Retinal pigment epithelial cell (primary cell): ENCODE results near the gene USP24.

Experiments used
- DNase-seq: peaks from one replicate; pipeline ENCODE4 v3.0.0-alpha.2; 2010; ENCODE audit warnings: low read depth
- H3K4me3 ChIP-seq: 2 replicates; pipeline ENCODE4 v1.5.1; 2011; ENCODE audit warnings: mild to moderate bottlenecking, low read length, control low read depth, moderate library complexity
- CTCF ChIP-seq: conservative IDR thresholded peaks from 2 replicates; pipeline ENCODE4 v1.5.1; 2011; ENCODE audit warnings: low read depth, low read length, control low read depth, inconsistent platforms

USP24 gene

GRCh38 chr1:55057956-55058298, 157.2 kb downstream of the USP24 start:
- TF ChIP-seq CTCF, result no peak
- no peak for DNase-seq
- H3K4me3 ChIP-seq, result no peak overlapping the region

- no peak for DNase-seq
- no peak overlapping the region for H3K4me3 ChIP-seq
- TF ChIP-seq CTCF, result no peak
Observed at GRCh38 chr1:55057270-55057955, 157.8 kb downstream of the USP24 start.

- no peak for DNase-seq
- TF ChIP-seq CTCF, result no peak
- no peak overlapping the region for H3K4me3 ChIP-seq
Observed at GRCh38 chr1:55056632-55056992, 158.6 kb downstream of the USP24 start.

GRCh38 chr1:55055951-55056631, 159.1 kb downstream of the USP24 start:
- no peak for TF ChIP-seq CTCF
- no peak for DNase-seq
- H3K4me3 ChIP-seq, result no peak overlapping the region

- H3K4me3 ChIP-seq, result no peak overlapping the region
- TF ChIP-seq CTCF, result no peak
- DNase-seq, result no peak
Observed at GRCh38 chr1:55055084-55055882, 159.9 kb downstream of the USP24 start.

GRCh38 chr1:55054396-55054795, 160.8 kb downstream of the USP24 start:
- H3K4me3 ChIP-seq, result no peak overlapping the region
- TF ChIP-seq CTCF, result no peak
- no peak for DNase-seq
